Sigmoid colon (tissue), 7 donors: Measurements from ENCODE around the gene FMO2. TPM values are rescaled to one million over a fixed set of nuclear protein-coding genes. Genes with fewer than 3 reads are reported as not detected.

ENCODE experiments used
- DNase-seq: peaks from one replicate; pipeline ENCODE4 v3.0.0-alpha.2; 2019
- H3K27ac ChIP-seq, 4 donors: fragments of 200-600 bp; sonication (generic); one replicate each; pipeline ENCODE4 v1.5.1; 2016 to 2019; ENCODE audit warnings: mild to moderate bottlenecking in 1 of 4
- H3K27me3 ChIP-seq, 3 donors: fragments of 200-600 bp; sonication (generic); one replicate each; pipeline ENCODE4 v1.5.1; 2019; ENCODE audit warnings: mild to moderate bottlenecking in 1 of 3
- H3K36me3 ChIP-seq, 4 donors: fragments of 200-600 bp; sonication (generic); one replicate each; pipeline ENCODE4 v1.5.1; 2016 to 2019
- H3K4me1 ChIP-seq, 4 donors: fragments of 200-600 bp; sonication (generic); one replicate each; pipeline ENCODE4 v1.5.1; 2017 to 2019
- H3K4me3 ChIP-seq, 4 donors: fragments of 200-600 bp; sonication (generic); one replicate each; pipeline ENCODE4 v1.5.1; 2017 to 2019; ENCODE audit warnings: mild to moderate bottlenecking in 2 of 4, moderate library complexity in 1 of 4
- H3K9me3 ChIP-seq, 4 donors: fragments of 200-600 bp in 3 of 4; sonication (generic) in 3 of 4; one replicate each; pipeline versions ENCODE4 v1.5.1 to v1.6.1; 2013 to 2019
- EP300 ChIP-seq, 4 donors: sonication (generic); formaldehyde crosslinking; IDR thresholded peaks; one replicate each; pipeline ENCODE4 v1.6.1; 2017; ENCODE audit warnings: antibody characterized with exemption in 4 of 4
- POLR2A ChIP-seq, 2 donors: fragments of 450-650 bp; IDR thresholded peaks; one replicate each; pipeline ENCODE4 v1.6.1; 2016; ENCODE audit warnings: antibody characterized with exemption in 2 of 2, mild to moderate bottlenecking in 2 of 2, moderate library complexity in 2 of 2
- POLR2AphosphoS5 ChIP-seq, 4 donors: sonication (generic); formaldehyde crosslinking; IDR thresholded peaks; one replicate each; pipeline ENCODE4 v1.6.1; 2017; ENCODE audit warnings: antibody characterized with exemption in 4 of 4
- WGBS, 2 donors: extraction: QIAGEN DNeasy Blood & Tissue Kit; methylation state at CpG; one replicate each; pipeline ENCODE4 v1.1.7; 2013; 5-methylcytosine and 5-hydroxymethylcytosine counted together
- intact Hi-C: fragments of 100-400 bp; cut with DNase I; formaldehyde crosslinking; loops from one replicate; pipeline ENCODE4 v1.15.1; 2023
- polyA plus RNA-seq, 3 donors: library from polyadenylated mRNA; stranded (reverse); fragments of 200-250 nt; gene quantifications; one replicate each; pipeline ENCODE4 v1.2.3, GENCODE V29; 2013
- total RNA-seq, 4 donors: library from RNA; depleted of rRNA; stranded (reverse); fragments of >200 nt; gene quantifications; one replicate each; pipeline ENCODE4 v1.1.0, GENCODE V29; 2016
- TF ChIP-seq, protein P1 (sequence below), 4 experiments: fragments of 450-650 bp in 3 of 4; fragments of 200-600 bp in 1 of 4; IDR thresholded peaks; one replicate each; pipeline ENCODE4 v1.5.1; 2016 to 2019; ENCODE audit warnings: antibody characterized with exemption in 4 of 4, mild to moderate bottlenecking in 3 of 4, moderate library complexity in 2 of 4
- donor health status: healthy with polysubstance abuse.
- donor health status: Bipolar disorder and iron deficiency.
- donor health status: healthy.

FMO2 gene
- total and polyA plus RNA-seq, 7 donors: 0.23 to 35.1 (median 4.2) TPM

DNA sequence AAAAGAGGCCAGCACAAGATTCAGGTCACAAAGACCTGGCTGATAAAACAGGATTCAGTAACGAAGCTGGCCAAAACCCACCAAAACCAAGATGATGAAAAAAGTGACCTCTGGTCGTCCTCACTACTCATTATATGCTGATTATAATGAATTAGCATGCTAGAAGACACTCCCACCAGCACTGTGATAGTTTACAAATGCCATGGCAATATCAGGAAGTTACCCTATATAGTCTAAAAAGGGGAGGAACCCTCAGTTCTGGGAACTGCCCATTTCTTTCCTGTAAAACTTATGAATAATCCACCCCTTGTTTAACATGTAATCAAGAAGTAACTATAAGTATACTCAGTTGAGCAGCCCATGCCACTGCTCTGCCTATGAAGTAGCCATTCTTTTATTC is 26.0 kb upstream of the FMO2 start:
- Histone ChIP-seq H3K36me3 (no peaks in the 10 kb centered on the region), H3K27ac (no peak overlapping the region), H3K27me3 (no peaks in the 10 kb centered on the region), H3K4me1 (no peaks in the 10 kb centered on the region), H3K4me3 (no peak overlapping the region), H3K9me3 (no peaks in the 10 kb centered on the region)
- WGBS, 2 donors: 82% methylated on average over 2 of the region's 2 CpGs
- intact Hi-C loops: no loop called here
- DNase-seq: no peak
- TF ChIP-seq POLR2AphosphoS5 (IDR thresholded peaks at IDR 0.05): no peak
- TF ChIP-seq, protein P1, sequence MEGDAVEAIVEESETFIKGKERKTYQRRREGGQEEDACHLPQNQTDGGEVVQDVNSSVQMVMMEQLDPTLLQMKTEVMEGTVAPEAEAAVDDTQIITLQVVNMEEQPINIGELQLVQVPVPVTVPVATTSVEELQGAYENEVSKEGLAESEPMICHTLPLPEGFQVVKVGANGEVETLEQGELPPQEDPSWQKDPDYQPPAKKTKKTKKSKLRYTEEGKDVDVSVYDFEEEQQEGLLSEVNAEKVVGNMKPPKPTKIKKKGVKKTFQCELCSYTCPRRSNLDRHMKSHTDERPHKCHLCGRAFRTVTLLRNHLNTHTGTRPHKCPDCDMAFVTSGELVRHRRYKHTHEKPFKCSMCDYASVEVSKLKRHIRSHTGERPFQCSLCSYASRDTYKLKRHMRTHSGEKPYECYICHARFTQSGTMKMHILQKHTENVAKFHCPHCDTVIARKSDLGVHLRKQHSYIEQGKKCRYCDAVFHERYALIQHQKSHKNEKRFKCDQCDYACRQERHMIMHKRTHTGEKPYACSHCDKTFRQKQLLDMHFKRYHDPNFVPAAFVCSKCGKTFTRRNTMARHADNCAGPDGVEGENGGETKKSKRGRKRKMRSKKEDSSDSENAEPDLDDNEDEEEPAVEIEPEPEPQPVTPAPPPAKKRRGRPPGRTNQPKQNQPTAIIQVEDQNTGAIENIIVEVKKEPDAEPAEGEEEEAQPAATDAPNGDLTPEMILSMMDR (IDR thresholded peaks at IDR 0.05): no peak
- TF ChIP-seq POLR2A (IDR thresholded peaks at IDR 0.05): no peak
- no peak for TF ChIP-seq EP300 (IDR thresholded peaks at IDR 0.05)

DNA sequence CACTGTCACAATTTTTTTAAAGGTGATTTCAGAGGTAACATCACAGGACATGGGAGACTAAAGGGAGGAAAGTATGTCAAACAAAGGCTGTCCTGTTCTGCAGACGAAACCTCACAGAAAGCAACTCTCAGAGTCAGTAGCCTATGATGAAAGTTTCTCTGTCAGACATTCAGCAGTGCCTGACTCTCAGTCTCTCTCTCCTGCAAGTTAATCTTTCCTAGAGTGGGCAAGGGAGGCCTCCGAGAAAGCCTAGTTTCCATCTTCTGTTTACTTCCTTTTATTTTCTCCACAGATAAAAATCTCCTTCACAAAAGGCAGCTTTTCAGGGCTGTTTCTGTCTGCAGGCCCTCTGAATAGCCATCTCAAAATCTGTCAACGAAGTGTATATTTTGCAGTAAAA is 24.9 kb upstream of the FMO2 start:
- H3K36me3 ChIP-seq: no peaks in the 10 kb centered on the region
- intact Hi-C loops: no loop called here
- WGBS, 2 donors: 43 to 46% methylated on average over 3 of the region's 3 CpGs
- no peak overlapping the region for H3K4me3 ChIP-seq
- peak overlapping the region in 1 of 4 donors; percentile 33 for H3K27ac ChIP-seq
- no peaks in the 10 kb centered on the region for H3K4me1 ChIP-seq
- no peak for DNase-seq
- H3K9me3 ChIP-seq: no peaks in the 10 kb centered on the region
- no peak for TF ChIP-seq EP300 (IDR thresholded peaks at IDR 0.05)
- TF ChIP-seq POLR2AphosphoS5 (IDR thresholded peaks at IDR 0.05): no peak
- TF ChIP-seq, protein P1 (IDR thresholded peaks at IDR 0.05): no peak
- TF ChIP-seq POLR2A (IDR thresholded peaks at IDR 0.05): no peak
- H3K27me3 ChIP-seq: no peaks in the 10 kb centered on the region

DNA sequence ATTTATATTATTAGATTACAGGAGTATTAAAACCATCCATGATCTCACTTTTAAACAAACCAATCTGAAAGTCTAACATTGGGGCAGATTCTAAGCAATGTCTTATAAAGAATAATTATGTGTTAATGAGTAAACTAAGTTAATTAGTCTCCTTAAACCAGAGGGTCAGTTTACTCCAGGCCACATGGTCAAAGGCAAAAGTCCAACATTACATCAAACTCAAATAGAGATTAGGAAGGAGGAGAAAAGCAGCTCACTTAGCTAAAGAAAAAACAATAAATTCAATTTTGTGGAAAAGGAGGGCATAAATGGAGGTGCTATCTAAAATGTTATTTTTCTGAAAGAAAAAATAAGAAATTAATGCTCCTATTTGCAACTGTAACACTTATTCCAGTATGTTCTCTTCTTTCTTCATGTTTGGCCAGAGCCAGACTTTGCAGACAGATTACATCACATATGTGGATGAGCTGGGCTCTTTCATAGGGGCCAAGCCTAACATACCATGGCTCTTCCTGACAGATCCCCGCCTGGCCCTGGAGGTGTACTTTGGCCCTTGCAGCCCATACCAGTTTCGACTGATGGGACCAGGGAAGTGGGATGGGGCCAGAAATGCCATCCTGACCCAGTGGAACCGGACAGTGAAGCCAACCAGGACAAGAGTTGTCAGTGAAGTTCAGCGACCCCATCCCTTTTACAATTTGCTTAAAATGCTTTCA is 24.3 kb upstream of the FMO2 start:
- no peak overlapping the region for H3K4me3 ChIP-seq
- intact Hi-C loops: no loop called here
- H3K27ac ChIP-seq: peak overlapping the region in 1 of 4 donors; percentile 33
- TF ChIP-seq POLR2A (IDR thresholded peaks at IDR 0.05) (no peak), POLR2AphosphoS5 (IDR thresholded peaks at IDR 0.05) (no peak), EP300 (IDR thresholded peaks at IDR 0.05) (no peak)
- TF ChIP-seq, protein P1 (IDR thresholded peaks at IDR 0.05): no peak
- H3K36me3 ChIP-seq: no peaks in the 10 kb centered on the region
- no peak for DNase-seq
- 76% methylated on average over 4 of the region's 4 CpGs for WGBS, 2 donors
- H3K27me3 ChIP-seq: no peaks in the 10 kb centered on the region
- no peaks in the 10 kb centered on the region for H3K9me3 ChIP-seq
- no peaks in the 10 kb centered on the region for H3K4me1 ChIP-seq

DNA sequence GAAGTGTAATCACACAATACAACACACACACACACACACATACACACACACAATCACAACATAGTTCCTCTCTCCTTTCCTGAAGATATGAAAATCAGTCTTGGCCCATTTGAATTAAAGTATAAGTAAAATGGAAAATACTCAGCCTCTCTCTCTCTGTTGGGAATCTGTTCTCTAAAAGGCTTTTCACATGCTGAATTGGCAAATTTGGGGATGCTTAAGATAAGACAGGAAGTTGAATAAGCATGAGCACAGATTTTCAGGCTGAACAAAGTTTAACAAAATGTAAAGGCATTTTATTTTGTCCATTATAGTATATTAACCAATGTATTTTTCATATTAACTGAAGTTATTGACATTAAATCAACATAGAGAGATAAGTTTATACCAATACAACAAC is 23.7 kb upstream of the FMO2 start:
- Histone ChIP-seq H3K9me3 (no peaks in the 10 kb centered on the region), H3K36me3 (no peaks in the 10 kb centered on the region), H3K4me1 (no peaks in the 10 kb centered on the region), H3K27ac (no peak overlapping the region), H3K4me3 (no peak overlapping the region), H3K27me3 (no peaks in the 10 kb centered on the region)
- TF ChIP-seq POLR2A (IDR thresholded peaks at IDR 0.05) (no peak), POLR2AphosphoS5 (IDR thresholded peaks at IDR 0.05) (no peak), EP300 (IDR thresholded peaks at IDR 0.05) (no peak)
- TF ChIP-seq, protein P1 (IDR thresholded peaks at IDR 0.05): no peak
- DNase-seq: no peak
- intact Hi-C loops: no loop called here

DNA sequence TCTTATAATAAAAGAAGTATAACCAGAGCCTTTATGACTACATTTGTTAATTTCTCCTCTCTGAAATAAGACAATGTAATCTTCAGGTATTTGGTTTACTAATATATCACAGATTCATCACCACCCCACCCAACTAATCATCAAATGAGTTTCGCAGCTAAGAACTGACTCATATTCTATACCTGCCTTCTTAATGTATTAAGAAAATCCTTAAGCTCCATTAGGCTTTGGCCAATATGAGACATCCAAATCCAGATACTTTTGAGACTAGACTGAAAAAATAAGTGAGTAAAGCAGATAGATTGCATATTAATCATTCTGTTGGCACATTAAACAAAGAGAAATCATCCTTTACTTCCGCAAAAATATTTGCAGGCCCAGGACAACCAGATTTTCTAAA is 18.7 kb upstream of the FMO2 start:
- 92 to 93% methylated on average over 2 of the region's 2 CpGs for WGBS, 2 donors
- TF ChIP-seq, protein P1 (IDR thresholded peaks at IDR 0.05): no peak
- no peak for TF ChIP-seq POLR2AphosphoS5 (IDR thresholded peaks at IDR 0.05)
- TF ChIP-seq EP300 (IDR thresholded peaks at IDR 0.05): no peak
- no peak for TF ChIP-seq POLR2A (IDR thresholded peaks at IDR 0.05)
- Histone ChIP-seq H3K9me3 (no peaks in the 10 kb centered on the region), H3K36me3 (no peaks in the 10 kb centered on the region), H3K4me1 (no peaks in the 10 kb centered on the region), H3K27me3 (no peaks in the 10 kb centered on the region), H3K4me3 (no peak overlapping the region), H3K27ac (no peak overlapping the region)
- intact Hi-C loops: no loop called here
- DNase-seq: no peak
